HL-60 (cell line): ENCODE results near the gene TUNAR.

Experiments
- DNase-seq, 2 experiments: peaks; one replicate each; pipeline ENCODE4 v3.0.0-alpha.2; 2010 to 2020; ENCODE audit warnings: low read depth in 1 of 2, low spot score in 1 of 2
- H3K27ac ChIP-seq: fragments of 250-450 bp; sonication (Bioruptor Pico); replicated peaks from 2 replicates; pipeline ENCODE4 v1.5.1; 2020; ENCODE audit warnings: mild to moderate bottlenecking, moderate library complexity
- H3K27me3 ChIP-seq: fragments of 250-450 bp; sonication (Bioruptor Pico); 2 replicates; pipeline ENCODE4 v1.5.1; 2021; ENCODE audit warnings: mild to moderate bottlenecking, moderate library complexity; ENCODE audit not compliant: insufficient read depth, poor library complexity, severe bottlenecking
- H3K4me3 ChIP-seq: replicated peaks from 2 replicates; pipeline ENCODE4 v1.5.1; 2011; ENCODE audit warnings: mild to moderate bottlenecking, control low read depth, low read length; ENCODE audit not compliant: insufficient read depth
- CTCF ChIP-seq: IDR thresholded peaks from one replicate; pipeline ENCODE4 v1.5.1; 2011; ENCODE audit warnings: low read length, control low read depth, inconsistent platforms; ENCODE audit not compliant: insufficient read depth
- GABPA ChIP-seq: IDR thresholded peaks from 2 replicates; pipeline ENCODE4 v1.6.1; 2012; ENCODE audit warnings: low read depth
- POLR2AphosphoS5 ChIP-seq: IDR thresholded peaks from 2 replicates; pipeline ENCODE4 v1.6.1; 2012; ENCODE audit warnings: low read depth
- REST ChIP-seq: IDR thresholded peaks from 2 replicates; pipeline ENCODE4 v1.6.1; 2012; ENCODE audit warnings: low read depth; ENCODE audit not compliant: insufficient replicate concordance
- SPI1 ChIP-seq: IDR thresholded peaks from 2 replicates; pipeline ENCODE4 v1.6.1; 2012; ENCODE audit warnings: low read depth, mild to moderate bottlenecking, borderline replicate concordance

Gene TUNAR

GRCh38 chr14:95885866-95886265, 9.2 kb downstream of the TUNAR start:
- peaks cover 2% of the 10 kb centered on the region for H3K27me3 ChIP-seq
- no peak for DNase-seq
- H3K27ac ChIP-seq, result no peak overlapping the region
- no peak overlapping the region for H3K4me3 ChIP-seq
- TF ChIP-seq REST (no peak), POLR2AphosphoS5 (no peak), SPI1 (no peak)

- Histone ChIP-seq H3K27me3 (peaks cover 2% of the 10 kb centered on the region), H3K27ac (no peak overlapping the region), H3K4me3 (no peak overlapping the region)
- DNase-seq, result no peak
- no peak for TF ChIP-seq POLR2AphosphoS5
- TF ChIP-seq SPI1, result no peak
- no peak for TF ChIP-seq REST
- no peak for TF ChIP-seq CTCF
- no peak for TF ChIP-seq GABPA
Measured at GRCh38 chr14:95886366-95887056, 9.9 kb downstream of the TUNAR start.

GRCh38 chr14:95887351-95887750, 10.7 kb downstream of the TUNAR start:
- TF ChIP-seq SPI1, result no peak
- TF ChIP-seq REST, result no peak
- no peak for TF ChIP-seq CTCF
- TF ChIP-seq POLR2AphosphoS5, result no peak
- TF ChIP-seq GABPA, result no peak
- Histone ChIP-seq H3K27ac (no peak overlapping the region), H3K27me3 (peaks cover 2% of the 10 kb centered on the region), H3K4me3 (no peak overlapping the region)
- DNase-seq, result no peak
